ENCODE results near the gene PPP2R5B.
A peak's percentile ranks its signal among the peaks of the same experiment; 100 is the strongest.

The PPP2R5B gene

DNA sequence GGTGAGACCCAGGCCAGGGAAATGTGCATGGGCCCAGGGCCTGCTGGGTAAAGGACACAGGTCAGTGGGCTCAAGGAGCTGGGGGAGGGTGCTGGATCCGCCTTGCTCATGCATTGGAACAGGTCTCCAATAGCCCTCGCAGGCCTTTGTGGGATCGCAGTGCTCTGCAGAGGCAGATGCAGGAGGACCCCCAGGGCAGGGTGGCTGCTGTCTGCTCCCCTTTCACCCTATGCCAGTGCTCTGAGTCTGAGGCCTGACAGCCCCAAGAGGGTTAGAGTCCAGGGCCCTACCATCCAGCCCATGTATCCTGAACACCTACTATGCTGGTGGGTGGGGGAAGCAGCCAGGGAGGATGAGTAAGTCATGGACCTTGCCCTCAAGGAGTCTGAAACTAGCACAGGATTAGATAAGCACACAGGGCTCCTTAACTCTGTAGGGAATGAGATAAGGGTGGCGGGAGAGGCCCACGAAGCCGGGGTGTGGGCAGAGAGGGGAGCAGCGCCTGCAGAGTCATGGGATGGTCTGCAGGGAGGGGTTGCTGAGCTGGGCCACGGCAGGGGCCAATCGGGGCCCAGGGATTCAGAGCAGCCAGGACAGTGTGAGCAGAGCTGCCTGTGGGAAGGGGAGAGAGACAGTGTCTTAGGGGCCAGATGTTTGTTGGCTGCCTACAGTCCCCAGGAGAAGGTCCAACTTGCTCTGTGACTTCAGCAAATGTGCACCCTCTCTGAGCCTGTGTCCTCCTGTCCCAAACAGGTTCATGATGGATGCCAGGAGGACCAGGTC, 35.6 kb upstream of the PPP2R5B start:
- DNase-seq, result no peak

DNA sequence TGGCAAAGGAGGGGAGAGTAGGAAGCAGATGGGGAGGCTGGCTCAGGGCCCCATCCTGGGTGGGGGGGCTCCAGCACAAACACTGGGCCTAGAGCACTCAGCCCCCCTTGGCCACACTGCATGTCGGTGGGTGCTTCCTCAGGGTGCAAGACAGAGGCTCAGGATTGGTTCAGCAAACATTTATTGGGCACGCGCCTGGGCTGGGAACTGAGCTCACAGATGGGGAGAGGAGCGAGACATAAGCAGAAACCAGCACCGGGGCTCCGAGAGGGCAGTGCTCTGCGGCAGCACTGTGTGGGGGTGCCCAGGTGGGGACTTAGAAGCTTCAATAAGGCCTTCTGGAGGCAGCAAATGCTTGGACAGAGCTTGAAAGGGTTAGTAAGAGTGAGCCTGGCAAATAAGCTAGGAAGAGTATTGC, 34.0 kb upstream of the PPP2R5B start:
- DNase-seq, result no peak

DNA sequence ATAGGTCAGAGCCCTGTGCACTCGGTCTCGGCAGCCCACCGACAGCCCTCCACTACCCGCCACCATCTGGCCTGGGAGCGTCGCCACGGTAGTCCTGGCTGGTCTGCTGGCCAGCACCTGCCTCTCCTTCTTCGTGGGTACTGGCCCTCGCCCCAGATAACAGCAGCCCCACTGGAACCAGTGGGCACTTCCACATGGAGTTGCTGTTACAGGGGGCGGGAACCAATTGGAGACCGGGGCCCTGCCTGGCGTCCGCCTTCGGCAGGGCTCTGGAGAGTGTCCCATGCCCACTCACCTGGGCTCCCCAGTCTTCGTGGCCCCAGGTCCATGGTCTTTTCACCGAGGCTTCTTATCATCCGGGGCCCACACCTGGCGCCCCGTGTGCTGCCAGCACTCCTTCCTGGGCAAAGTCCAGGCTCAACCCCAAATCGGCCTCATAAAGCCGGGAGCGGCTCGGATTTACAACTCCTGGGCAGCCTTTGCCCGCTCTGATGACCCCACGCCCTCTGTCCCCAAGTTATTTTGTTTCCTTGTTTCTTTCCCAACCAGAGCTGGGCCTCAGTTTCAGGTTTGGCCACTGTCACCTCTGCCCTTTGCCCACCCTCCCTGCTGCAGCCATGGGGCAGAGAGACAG, 33.2 kb upstream of the PPP2R5B start:
- no peak for DNase-seq

DNA sequence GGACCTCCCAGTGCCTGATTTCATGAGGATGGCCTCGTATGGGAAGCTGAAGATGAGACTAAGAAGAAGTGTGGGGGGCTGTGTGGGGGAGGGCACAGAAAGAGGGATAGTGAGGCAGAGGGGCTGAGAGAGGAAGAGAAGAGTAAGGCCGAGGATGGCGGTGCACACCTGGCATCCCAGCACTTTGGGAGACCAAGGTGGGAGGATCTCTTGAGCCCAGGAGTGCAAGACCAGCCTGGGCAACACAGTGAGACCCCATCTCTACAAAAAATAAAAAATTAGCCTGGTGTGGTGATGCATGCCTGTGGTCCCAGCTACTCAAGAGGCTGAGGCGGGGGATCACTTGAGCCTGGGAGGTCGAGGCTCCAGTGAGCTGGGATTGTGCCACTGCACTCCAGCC, 32.6 kb upstream of the PPP2R5B start:
- no peak for DNase-seq

DNA sequence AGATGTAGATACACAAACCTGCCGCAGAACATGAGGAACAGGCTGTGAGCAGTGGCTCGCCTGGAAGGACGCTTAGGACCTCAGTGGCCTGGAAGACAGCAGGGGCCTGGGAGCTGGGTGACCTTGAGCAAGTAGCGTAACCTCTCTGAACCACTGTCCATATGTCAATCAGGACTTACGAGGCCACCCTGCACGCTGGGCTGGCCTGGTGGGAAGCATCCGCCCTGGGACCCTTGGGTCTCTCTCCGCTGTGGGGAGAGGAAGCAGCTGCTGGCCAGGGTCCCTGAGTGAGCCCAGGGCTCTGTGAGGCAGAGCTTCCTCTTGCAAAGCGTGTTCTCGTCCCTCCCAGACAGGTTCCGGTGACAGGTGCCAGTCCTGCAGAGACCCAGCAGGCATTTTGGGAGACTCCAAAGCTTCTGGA, 32.1 kb upstream of the PPP2R5B start:
- DNase-seq, result no peak

DNA sequence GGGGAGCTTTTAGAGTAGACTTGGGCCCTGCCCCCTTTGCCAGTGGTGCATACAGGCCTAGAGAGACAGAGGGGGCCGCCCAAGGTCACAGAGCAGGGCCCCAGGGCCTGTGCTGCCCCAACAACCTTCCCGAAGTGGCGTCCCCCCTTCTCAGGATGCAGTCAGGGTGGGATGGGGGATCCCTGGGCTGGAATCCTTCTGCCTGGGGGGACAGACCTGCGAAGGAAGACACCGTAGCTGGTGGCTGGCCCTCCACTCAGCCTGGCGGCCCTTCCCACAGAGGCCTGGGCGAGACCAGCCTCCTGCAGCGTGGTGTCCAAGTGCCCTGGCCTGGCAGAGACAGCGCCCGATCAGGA, 31.7 kb upstream of the PPP2R5B start:
- DNase-seq, result no peak

DNA sequence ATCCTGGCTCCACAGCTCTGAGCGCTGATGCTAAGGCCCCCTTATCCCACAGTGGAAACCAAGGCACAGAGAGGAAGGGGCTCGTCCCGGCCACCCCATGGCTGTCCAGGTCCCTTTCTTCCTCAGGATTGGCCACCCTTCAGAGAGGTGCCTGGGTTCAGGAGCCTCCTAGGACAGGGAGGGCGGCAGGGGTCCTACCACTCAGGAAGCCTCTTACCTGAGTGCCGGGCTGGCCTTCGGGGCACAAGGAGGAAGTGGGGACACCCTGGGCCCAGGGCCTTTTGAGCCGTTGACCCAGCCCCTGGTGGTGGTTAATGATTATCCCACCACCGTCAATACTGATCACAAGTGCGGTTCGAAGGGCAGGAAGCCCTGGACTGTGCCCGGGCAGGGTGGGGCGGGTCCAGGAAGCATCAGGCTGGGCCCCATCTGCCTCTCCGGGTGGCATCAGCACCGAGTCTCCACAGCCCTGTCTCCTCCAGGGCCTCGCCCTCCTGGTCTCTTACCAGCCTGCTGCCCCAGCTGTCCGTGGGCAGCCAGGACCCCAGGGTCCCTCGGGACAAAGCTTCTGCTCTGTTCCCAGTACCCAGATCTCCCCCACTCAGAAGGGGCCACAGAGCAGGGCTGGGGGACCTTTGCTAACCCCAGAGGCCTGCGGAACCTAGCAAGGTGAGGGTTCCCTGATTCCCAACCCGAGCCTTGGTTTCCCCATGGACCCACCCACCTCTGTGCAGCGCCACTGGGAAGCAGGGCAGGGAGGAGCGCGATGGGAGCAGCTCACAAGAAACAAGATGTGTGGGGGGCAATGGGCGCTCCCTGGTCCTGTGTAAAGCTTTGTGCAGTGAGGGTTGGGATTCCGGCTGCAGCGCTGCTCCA, 31.1 kb upstream of the PPP2R5B start:
- DNase-seq, result no peak

DNA sequence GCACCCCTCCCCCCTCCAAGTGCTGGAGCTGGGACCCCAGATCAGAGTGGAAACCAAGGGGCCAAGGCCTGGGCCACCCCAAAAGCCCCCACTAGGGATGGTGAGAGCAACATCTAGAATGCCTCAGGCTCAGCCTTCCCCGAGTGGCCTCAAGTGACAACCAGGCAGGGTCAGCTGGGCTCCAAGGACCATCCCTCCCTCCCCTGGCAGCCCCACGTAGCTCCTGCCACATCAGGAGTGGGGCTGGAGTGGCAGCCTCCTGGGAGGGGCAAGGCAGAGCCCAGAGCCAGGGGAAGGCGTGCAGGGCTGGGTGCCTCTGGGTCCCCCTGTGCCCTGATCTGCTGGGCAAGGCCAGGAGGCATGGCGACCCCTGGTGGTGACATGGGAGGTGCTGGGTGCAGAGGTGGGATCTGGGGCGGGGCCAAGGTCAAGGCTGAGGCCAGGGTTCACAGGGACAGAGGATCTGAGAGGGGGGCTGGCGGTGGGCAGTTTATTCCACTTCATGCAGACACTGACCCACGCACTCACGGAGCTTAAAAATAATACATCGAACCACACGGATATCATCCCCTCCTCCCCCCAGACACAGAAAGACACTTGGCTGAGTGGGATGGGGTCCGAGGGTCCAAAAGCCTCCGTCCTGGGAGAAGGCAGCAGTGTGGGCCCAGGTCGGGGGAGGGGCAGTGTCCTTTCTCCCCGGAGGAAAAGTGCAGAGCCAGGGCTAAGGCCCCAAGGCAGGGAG, 30.2 kb upstream of the PPP2R5B start:
- peak; percentile 86 to 96 (median 88) for DNase-seq

DNA sequence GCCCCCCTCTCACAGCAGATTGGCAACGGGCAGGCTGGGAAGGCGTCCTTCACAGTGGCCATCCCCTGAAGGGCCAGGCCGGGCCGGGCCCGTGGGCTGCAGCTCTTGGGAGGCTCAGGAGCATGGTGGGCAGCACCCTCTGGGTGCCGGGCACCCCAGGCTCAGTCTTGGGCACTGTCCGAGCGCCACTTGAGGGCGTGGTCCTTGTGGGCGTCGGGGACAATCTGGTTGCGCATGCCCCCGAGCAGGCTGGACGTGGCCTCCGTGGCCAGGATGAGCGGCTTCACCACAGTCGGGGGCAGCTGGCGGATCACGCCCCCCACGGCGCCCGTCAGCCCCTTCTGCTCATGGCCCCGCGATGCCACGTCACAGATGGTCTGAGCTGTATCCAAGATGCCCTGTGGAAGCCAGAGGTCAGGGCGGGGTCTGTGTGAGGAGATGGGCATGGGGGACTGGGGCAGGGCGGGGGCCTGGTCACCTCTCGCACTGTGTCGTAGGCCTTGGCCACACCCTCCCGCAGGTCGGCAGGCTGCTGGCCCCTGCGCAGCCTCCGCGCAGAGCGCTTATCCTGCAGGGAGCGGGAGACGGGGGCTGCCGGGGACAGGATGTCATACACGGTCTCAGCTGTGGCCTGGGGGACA, 29.6 kb upstream of the PPP2R5B start:
- DNase-seq, result no peak

DNA sequence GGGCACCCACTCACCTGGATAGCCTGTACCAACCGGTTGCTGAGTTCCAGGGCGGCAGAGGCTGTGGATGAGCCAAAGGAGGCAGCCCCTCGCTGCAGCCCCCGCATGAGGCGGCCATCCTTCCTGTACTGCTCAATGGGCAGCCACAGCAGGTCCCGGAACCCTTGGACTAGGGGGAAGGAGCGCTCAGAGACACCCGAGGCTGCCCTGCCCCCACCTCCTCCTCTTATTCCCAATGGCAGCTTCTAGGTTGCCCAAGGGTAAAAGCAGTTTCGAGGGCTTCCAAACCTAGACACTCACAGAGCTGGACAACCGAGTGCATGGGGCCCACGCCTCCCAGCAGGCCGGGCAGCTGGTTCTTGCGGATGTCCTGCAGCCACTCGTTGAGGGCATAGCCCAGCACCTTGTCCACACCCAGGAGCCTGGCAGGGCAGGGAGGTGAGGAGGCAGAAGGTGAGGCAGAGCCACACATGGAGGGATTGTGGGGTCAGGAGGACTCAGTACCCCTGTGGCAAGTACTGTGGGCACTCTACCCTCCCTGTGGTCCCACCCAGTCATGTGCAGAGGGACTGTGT, 28.0 kb upstream of the PPP2R5B start:
- no peak for DNase-seq

DNA sequence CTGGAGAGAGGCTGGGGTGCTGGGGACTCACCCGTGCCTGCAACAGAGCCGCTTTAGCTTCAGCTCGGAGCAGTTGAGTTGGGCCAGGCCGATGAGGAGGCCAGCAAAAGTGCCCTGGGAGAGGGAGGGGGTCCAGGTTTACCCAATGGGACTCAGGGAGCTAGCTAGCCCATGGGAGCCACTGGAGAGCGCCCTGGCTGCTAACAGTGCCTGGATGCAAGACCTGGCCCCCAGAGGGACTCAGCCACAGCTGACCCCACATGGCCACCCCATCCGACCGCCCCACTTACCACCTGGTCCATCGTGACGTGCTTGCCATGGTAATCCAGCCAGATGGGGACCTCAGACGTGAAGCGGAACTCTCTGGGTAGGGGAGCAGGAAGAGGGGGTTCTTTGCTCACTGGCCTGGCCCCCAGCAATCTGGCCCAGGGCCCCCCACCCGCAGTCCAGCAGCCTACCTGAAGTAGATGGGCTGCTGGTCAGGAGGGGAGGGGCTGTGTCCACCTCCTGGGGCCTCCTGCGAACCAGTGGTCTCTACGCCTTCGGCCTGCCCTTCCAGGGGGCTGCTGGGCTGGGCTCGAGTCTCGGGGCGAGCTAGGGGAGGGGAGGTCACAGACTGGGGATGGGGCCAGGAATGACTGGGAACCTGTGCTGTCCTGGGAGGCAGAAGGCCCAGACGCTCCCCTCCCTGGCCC, 27.0 kb upstream of the PPP2R5B start:
- no peak for DNase-seq

DNA sequence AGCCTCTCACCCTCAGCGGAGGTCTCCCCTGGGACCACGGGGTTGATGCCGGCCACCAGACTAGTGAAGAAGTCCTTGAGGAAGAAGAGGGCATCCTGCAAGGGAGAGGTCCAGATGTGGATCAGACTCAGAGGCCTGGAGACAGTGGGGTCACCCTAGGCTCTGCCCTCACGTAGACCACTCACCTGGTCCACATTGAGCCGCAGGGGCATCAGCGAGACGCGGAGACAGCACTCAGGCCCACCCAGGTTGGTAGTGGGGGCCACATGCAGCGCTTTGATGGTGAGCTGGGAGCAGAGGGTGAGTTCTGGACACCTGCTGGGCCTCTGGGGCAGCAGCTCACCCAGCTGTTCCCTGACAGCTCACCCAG, 26.4 kb upstream of the PPP2R5B start:
- DNase-seq, result no peak

DNA sequence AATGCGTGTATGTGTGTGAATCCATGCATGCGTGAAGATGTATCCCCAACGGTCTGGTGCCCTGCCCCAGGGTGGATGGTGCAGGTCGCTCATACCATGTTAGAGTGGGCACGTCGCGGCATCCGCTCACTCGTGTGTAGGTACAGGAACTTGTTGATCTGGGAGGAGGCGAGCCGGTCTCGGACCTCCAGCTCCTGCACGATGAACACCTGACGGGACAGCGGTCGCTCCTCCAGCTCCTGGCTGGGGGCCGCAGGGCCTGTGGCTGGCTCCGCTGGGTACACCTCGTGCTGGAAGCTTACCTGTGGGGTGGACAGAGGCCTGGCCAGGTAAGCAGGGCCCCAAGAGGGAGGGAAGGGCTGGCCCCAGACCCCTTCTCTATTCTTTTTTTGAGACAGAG, 25.9 kb upstream of the PPP2R5B start:
- DNase-seq, result no peak

DNA sequence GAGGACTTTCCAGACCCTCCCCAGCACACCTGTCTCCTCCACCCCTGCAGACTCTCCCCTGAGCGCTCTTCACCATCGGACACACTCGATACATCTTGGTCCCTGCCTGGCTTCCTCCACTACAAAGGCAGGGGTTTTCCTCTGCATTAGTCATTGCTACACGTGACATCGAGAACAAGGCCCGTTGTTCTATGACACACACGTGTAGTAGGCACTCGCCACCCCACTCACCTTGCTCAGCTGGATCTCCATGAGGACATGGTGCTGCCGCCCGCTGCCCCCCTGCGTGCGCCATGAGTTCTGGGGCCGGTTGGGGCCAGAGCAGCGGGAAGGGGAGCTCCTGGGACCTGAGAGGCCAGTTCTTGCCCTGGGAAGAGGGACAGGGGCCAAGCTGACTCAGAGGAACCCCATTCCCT, 24.2 kb upstream of the PPP2R5B start:
- peak; percentile 29 to 50 (median 47) for DNase-seq

DNA sequence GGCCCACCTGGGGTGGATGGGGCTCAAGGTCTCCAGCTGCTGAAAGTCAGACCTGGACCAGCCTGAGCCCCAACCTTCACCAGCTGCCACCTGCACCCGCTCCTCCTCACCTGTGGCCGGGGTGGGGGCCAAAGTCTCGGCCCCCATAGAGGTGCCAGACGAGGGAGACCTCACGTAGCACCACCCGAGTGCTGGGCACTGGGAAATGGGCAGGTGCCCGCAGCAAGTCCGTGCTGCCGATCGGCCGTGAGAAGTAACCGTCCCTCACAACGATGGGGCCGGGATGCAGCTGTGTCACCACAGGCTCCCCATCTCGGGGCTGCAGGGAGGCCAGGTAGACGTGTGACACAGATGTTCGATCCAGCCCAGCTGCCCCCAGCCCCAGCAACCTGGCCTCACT, 23.7 kb upstream of the PPP2R5B start:
- no peak for DNase-seq

DNA sequence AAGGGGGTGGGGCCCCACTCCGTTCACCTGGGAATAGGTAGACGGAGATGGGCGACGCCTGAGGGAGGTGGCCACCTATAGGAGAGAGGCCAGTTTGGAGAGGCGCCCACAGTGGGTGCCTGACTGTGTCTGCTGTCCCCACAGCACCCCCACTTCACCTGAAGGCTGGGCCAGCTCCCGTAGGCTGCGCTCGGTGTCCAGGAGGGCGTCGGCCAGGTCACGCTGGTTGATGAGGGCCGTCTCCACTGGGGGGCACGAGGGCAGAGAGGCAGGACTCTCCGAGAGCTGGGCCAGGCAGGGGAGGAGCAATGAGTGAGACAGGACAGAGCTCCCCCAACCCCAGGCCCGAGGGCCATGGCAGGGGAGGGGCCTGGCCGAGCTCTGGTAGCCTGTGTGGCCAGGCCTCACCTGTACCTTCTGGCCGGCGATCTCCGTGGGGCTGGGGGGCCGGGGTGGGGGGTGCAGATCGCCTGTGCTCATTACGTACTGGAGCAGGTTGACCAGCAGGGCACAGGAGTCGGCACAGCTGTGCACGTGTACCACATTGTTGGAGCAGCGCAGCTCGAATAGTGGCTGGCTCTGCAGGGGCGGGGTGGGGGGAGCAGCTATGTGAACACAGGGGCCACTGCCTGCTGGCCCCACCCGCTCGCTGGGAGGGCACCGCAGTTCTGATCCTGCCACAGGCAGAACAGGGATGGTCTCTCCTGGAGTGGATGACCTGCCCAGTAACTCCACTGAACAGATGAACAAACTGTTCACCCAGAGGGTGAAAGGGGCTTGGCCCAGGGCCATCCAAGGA, 22.2 kb upstream of the PPP2R5B start:
- DNase-seq, result no peak

DNA sequence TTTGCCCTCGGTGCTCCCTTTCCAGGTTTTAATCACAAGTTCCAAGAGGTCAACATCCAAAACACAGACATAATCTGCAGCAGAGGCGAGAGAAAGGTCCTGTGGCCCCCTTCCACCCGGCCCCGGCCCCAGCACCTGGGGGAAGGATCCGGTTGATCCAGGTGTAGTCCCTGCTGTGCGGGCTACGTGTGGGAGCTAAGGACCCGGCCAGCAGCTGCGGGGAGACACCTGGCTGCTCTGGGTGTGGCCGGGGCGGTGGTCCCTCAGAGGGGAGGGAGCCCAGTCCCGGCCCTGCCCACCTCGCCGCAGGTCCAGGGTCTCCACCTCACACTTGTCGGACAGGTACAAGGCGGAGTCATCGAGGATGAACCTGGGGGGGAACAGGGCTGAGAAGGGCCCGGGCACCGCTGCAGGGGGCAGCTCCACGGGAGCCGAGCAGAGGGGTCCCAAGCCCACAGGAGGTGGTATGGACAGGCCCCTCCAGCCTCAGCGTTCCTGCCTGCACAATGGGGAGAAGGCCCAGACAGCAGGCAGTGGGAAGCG, 21.1 kb upstream of the PPP2R5B start:
- no peak for DNase-seq

DNA sequence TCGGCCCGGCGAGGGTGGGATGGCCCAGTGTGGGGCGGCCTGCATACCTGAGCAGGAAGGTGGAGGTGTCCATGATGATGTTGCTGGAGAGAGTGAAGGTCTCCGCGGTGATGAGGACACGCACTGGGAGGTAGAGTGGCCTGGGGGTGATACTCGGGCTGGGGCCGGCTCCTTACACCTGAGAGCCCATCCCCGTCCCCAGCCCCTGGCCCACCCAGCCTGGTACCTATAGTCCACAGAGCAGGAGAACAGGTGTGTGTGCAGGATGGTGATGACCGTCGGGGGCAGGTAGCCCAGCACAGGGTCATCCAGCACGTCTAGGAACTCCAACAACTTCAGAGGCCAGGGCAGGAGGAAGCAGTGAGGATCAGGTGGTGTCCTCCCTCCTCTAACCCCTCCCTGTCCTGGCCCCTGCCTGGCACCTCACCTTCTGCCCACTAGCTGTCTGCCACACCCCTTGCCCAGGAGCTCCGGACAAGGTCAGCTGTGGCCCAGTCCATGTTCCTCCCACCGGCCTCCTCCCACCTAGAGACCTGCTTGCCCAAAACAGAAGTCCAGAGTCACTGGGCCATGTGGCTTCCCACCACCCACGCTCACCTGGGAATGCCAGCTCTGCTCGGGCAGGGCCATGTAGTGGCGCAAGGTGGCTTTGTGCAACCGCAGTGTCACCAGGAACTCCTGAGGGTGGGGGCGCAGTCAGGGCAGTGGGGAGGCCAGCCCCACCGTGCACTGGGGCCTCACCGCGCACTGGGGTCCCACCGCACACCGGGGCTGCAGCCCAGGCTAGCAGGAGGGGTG, 18.8 kb upstream of the PPP2R5B start:
- no peak for DNase-seq

DNA sequence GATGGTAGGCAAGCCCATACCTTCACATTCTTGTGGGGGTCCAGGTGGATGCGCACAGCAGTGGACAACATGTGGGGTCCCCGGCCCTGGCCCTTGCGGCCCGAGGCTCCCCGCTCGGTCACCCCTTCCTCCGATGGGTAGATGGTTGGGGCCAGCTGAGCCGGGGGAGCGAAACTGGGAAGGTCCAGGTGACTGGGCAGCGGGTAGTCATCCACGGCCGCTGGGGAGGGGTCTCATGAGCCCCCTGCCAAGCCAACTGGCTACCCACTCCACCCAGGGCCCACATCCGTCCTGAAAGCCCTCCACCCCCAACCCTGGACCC, 18.2 kb upstream of the PPP2R5B start:
- no peak for DNase-seq

DNA sequence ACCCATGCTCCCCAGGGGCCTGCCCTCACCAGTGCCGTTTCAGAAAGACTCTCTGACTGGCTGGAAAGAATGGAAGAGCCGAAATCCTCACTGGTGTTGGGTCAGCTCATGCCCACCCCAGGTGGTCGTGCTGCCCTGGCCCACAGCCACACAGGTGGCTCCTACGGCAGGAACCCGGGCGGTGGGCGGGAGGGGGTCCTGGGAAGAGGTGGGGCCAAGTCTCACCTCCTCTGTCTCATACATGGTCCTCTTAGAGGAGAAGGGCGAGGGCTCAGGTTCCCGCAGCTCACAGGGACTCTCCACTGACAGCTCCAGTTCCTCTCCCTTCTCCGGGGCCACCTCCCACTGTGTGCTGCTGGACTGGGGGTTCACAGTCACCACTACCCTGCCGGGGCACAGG, 15.7 kb upstream of the PPP2R5B start:
- no peak for DNase-seq

Measured in activated CD4-positive, CD25-positive, alpha-beta regulatory T cell (primary cell).